ENCODE results near the gene GOLGA6L7.
"Not testable (repeated sequence)": the region's sequence is repeated elsewhere in the genome, so short reads cannot be mapped to it uniquely, and the experiment has no call there.

The GOLGA6L7 gene

DNA sequence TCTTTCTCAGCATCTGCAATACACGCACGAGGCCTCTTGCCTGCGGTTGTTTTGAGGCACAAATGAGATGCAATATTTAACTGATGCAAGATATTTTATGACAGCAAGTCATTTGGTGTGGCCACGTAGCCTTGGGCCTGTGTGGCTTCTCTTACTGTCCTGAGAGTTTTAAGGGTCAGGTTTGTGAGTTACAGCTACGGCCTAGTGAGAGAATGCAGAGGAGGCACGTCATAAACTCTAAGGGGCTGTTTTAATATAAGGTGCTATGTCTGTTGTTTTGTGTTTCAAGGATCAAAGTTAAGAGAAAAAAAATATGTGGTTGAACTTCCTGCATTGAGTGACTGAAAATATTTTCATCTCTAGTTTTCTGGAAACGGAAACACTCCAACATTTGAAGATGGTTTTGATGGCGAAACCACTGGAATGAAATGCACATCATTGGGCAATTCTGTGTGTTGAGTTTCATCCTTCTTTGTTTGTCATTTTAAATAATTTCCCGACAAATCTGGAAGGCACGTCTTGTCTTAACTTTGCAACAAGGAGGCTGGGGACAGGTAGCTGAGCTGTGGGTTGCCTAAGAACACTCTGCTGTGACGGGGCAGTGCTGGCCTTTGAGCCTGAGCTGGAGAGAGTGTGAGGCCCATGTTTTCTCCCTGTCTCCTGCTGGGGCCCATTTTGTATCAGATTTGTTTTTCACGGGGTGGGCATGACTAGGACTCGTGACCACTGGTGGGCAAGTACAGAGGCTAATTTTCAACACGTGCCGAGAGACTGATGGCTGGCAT, 42.5 kb upstream of the GOLGA6L7 start:
- Histone ChIP-seq H3K4me1 (peaks cover 68% of the 10 kb centered on the region), H3K4me2 (peak overlapping the region; percentile 61), H3K4me3 (no peak overlapping the region), H3K27ac (peak overlapping the region; percentile 30), H3K9ac (0 out of 2 replicates have a peak overlapping the region, but pooled peaks have one; percentile 16), H3K36me3 (peaks cover 5% of the 10 kb centered on the region; the same call in 1 of the 2 replicates), H3K27me3 (no peaks in the 10 kb centered on the region), H4K20me1 (peaks cover 74% of the 10 kb centered on the region), H3K9me3 (no peaks in the 10 kb centered on the region)
- no peak for TF ChIP-seq Cebpa-rat (IDR thresholded peaks at IDR 0.05)

DNA sequence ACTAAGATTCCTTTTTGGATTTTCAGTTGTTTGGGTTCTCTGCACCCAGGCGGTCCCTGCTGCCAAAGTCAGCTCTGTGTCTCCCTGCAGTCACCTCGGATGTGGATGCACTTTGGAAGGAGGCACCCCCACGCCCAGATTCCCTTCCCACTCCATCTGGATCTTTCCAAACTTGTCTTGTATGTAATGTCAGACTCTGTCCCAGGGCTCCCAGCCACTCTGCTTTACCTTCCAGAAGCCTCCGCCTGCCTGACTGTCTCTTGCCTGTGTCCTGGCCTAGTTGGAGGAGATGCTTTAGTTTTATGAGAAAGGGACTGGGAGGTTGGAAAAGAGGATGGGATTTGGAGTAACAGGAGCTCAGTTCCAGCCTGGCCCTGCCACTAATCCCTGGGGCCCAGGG, 41.8 kb upstream of the GOLGA6L7 start:
- Histone ChIP-seq H3K9ac (0 out of 2 replicates have a peak overlapping the region, but pooled peaks have one; percentile 16), H3K27ac (peak overlapping the region; percentile 26; the same call in 1 of the 2 replicates), H3K4me2 (peak overlapping the region; percentile 61), H3K4me1 (peaks cover 67% of the 10 kb centered on the region), H4K20me1 (peaks cover 68% of the 10 kb centered on the region)
- H3K27me3 ChIP-seq, H3K4me3 ChIP-seq, H3K9me3 ChIP-seq, H3K36me3 ChIP-seq: not testable (repeated sequence)

DNA sequence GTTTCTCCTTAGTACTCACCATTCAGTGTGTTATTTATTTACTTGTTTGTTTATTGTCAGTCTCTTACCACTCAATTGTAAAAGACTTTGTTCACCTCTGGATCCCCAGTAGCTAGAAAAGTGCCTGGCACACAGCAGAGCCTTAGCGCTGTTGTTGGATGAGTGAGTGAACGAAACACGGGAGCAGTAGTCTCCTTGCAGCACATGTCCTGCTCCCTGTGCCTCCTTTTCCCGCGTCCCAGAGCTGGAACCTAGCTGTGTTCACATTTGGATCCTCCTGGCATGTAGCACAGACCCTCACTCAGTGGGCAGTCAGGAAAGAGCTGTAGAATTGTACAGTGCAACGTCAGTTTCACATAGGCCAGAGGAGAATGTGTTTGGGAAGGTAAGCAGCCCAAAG, 41.4 kb upstream of the GOLGA6L7 start:
- Histone ChIP-seq H3K27ac (0 out of 2 replicates have a peak overlapping the region, but pooled peaks have one; percentile 26), H3K4me1 (peaks cover 67% of the 10 kb centered on the region), H4K20me1 (peaks cover 64% of the 10 kb centered on the region), H3K4me2 (peak overlapping the region; percentile 61)
- H3K36me3 ChIP-seq, H3K9me3 ChIP-seq, H3K4me3 ChIP-seq, H3K9ac ChIP-seq, H3K27me3 ChIP-seq: not testable (repeated sequence)

DNA sequence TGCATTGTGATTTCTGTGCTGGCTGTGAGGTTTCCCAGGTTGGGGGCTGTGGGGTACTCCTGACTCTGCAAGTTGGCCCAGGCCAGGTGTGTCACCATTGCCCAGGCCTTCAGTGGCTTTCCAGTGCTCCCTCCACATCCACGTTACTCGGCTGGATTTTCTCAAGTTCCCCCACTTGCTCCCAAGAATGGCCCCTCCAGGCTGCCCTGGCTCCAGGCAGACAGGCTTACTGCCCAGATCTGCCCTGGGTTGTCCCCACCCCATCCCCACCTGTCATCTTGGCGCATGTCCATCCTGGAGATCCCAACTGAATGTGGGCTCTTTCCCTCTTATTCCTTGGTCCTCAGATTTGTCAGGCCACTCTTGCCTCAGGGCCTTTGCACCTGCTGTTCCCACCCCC, 40.9 kb upstream of the GOLGA6L7 start:
- Histone ChIP-seq H4K20me1 (peaks cover 61% of the 10 kb centered on the region), H3K36me3 (no peaks in the 10 kb centered on the region), H3K27me3 (no peaks in the 10 kb centered on the region), H3K9ac (no peak overlapping the region), H3K9me3 (0 out of 2 replicates have a peak, but pooled peaks cover 3% of the 10 kb centered on the region), H3K4me1 (peaks cover 72% of the 10 kb centered on the region), H3K4me3 (no peak overlapping the region), H3K27ac (no peak overlapping the region), H3K4me2 (peak overlapping the region; percentile 84; the same call in 1 of the 2 replicates)
- no peak for TF ChIP-seq Cebpa-rat (IDR thresholded peaks at IDR 0.05)

DNA sequence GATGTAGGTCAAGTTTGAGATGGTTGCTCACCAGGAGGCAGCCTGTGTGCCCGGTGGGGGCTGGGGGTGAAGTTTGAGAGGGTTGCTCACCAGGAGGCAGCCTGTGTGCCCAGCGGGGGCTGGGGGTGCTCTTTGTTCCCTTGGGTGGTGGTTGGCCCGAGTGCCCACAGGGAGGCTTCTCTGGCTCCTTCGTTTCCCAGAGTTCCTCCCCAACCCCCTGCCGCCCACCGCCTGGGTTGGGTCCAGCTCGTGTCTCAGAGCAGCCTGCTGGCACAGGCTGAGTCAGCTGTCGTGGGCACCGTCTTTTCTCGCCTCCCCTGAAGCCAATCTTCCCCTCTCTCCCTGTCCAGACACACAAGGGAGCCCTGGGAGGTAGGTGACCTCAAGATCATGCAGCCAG, 40.5 kb upstream of the GOLGA6L7 start:
- no peak for TF ChIP-seq Cebpa-rat (IDR thresholded peaks at IDR 0.05)

DNA sequence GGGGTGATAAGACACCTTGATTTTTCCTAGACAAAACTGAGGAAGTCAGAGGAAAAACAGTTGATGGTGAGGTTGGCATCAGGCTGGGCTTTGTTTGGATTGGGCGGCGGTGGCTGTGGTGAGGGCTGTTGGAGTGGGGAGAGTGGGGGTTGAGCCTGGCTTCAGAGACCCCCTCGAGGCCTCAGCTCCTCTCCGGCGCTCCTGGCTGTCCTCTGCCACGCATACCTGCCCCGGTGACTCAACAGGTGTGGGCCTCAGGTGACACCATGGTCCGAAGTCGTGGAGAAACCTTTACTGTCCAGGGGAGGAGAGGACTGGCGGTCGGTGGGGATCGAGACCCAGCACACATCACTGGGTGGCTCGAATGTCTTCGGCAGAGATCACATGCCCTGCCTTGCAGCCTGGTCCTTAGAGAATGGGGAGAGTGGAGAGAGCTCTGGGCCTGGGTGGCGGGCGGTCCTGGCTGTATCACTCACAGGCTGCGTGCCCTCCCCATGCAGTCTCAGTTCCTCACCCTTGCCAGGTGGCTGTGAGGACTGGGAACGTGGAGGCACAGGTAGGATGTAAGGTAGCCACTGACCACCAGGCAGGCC, 40.0 kb upstream of the GOLGA6L7 start:
- Histone ChIP-seq H3K27me3 (no peaks in the 10 kb centered on the region), H3K4me1 (peaks cover 73% of the 10 kb centered on the region), H3K4me3 (no peak overlapping the region), H3K4me2 (peak overlapping the region; percentile 84), H4K20me1 (peaks cover 51% of the 10 kb centered on the region), H3K27ac (no peak overlapping the region), H3K9ac (peak overlapping the region; percentile 81; the same call in 1 of the 2 replicates), H3K36me3 (no peaks in the 10 kb centered on the region), H3K9me3 (0 out of 2 replicates have a peak, but pooled peaks cover 3% of the 10 kb centered on the region)
- TF ChIP-seq Cebpa-rat (IDR thresholded peaks at IDR 0.05): no peak

More for the DNA sequence above, 40.5 kb upstream of the GOLGA6L7 start:
- peak overlapping the region; percentile 84 for H3K4me2 ChIP-seq
- peaks cover 73% of the 10 kb centered on the region for H3K4me1 ChIP-seq
- H3K27me3 ChIP-seq: no peaks in the 10 kb centered on the region
- no peaks in the 10 kb centered on the region for H3K36me3 ChIP-seq
- no peak overlapping the region for H3K27ac ChIP-seq
- no peak overlapping the region for H3K9ac ChIP-seq
- H3K9me3 ChIP-seq: 0 out of 2 replicates have a peak, but pooled peaks cover 3% of the 10 kb centered on the region
- H3K4me3 ChIP-seq: no peak overlapping the region
- peaks cover 56% of the 10 kb centered on the region for H4K20me1 ChIP-seq

DNA sequence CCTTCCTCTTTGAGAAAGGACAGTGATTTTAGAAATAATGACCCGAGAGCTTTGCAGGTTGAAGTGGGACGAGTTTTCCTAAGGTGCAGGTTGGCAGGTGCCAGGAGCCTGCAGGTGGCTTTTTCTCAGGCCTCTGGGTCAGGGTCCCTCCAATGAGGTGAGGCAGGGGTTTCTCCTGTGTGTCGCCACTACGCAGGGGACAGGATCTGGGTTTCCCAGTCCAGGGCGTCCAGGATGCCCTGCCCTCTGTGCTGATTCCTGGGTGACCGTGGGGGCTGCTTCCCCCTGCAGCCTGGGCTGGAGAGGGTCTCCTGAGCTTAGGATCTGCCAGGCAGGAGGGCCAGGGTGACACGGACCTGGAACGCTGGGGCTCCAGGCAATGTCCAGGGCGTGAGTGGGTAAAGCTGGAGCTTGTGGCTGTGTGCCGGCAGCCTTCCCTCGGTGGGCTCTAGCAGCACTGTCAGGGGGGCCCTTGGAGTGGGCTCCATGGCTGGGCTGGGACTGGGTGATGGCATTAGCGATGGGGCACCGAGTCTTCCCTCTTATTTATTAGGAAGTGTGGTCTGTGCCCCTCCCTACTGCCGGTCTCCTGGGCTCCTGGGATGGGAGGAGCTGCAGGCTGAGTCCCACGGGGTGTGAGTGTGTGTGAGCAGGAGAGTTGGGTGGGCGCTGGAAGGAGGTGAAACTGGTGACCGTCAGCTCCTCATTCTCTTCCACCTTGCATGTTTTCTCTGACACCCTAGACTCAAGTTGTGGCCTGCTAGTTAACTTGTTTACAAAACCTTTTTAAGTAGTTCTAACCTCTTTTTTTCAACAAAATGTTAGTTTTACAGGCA, 39.1 kb upstream of the GOLGA6L7 start:
- no peaks in the 10 kb centered on the region for H3K27me3 ChIP-seq
- peak overlapping the region; percentile 81 for H3K9ac ChIP-seq
- H3K27ac ChIP-seq: peak overlapping the region; percentile 72; the same call in 1 of the 2 replicates
- H4K20me1 ChIP-seq: peaks cover 45% of the 10 kb centered on the region
- peak overlapping the region; percentile 84 for H3K4me2 ChIP-seq
- H3K36me3 ChIP-seq: no peaks in the 10 kb centered on the region
- 0 out of 2 replicates have a peak, but pooled peaks cover 3% of the 10 kb centered on the region for H3K9me3 ChIP-seq
- no peak for TF ChIP-seq Cebpa-rat (IDR thresholded peaks at IDR 0.05)
- peaks cover 70% of the 10 kb centered on the region for H3K4me1 ChIP-seq
- peak overlapping the region; percentile 75 for H3K4me3 ChIP-seq

DNA sequence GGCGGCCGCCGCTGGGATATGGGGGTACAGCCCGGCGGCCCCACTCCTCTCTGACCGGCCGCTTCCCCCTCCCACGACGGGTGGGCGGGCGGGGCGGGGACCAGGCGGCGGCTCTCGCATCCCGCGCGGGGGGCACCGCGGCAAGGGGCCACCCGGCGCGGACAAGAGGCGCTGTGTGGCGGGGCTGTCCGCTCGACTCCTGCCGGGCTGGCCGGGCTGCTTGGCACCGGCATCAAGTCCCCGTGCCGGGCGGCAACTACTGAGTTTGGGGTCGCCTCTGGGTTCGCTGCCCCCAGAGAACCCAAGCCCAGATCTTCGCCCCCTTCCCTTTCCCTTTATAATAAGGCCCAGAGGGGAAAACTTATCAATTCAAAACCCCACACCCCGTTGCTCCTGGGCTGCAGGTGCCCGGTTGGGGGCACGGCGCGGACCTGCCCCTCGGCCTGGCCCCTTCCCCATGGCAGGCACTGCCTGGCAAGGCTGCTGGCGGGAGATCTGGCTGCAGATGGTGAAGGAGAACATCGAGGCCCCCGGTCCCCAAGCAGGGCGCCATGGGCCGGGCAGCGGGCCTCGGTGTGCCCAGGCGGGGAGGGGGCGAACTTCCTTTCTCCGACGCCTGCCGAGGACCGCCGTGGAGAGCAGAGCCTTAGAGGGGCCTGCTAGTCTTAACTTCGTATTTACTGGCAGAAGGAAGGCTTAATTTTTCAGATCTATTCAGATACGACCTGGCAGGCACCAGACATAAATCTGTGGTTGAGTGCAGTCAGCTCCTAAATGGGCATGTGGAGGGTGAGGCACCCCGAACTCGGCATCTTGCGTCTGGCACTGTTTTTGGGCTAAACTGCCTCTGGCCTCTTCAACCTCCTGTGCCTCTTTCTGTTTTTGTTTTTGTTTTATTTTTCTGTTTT, 38.2 kb upstream of the GOLGA6L7 start:
- H3K36me3 ChIP-seq: no peaks in the 10 kb centered on the region
- 0 out of 2 replicates have a peak, but pooled peaks cover 3% of the 10 kb centered on the region for H3K9me3 ChIP-seq
- peaks cover 37% of the 10 kb centered on the region for H4K20me1 ChIP-seq
- peak overlapping the region; percentile 81 for H3K9ac ChIP-seq
- TF ChIP-seq Cebpa-rat (IDR thresholded peaks at IDR 0.05): no peak
- peak overlapping the region; percentile 85 for H3K4me2 ChIP-seq
- peaks cover 71% of the 10 kb centered on the region for H3K4me1 ChIP-seq
- H3K27ac ChIP-seq: peak overlapping the region; percentile 84
- H3K27me3 ChIP-seq: no peaks in the 10 kb centered on the region
- peak overlapping the region; percentile 75 for H3K4me3 ChIP-seq

Data from BLaER1 (cell line).